ENCODE measurements around the gene ATOH7. TPM values are rescaled to one million over a fixed set of nuclear protein-coding genes. Genes with fewer than 3 reads are reported as not detected.

ATOH7 gene
- total and polyA plus RNA-seq, 2 of the 4 experiments (the other 2 are of a cell fraction), result 0.05 TPM; not detected in 1

DNA sequence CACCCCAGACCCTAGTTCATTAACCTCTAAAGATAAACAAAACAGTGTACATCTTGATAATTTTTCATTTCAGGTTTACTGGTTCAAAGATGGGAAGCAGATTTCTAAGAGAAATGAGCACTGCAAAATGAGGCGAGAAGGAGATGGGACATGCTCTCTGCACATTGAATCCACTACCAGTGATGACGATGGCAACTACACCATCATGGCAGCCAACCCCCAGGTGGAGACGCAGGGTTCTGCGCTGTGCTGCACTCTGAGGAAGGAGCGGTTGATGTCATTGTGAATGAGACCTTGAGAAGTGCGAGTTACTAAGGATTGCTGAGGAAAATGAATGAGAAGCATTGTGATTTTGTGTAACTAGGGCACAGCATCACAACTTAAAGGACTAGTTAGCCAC is 37.6 kb downstream of the ATOH7 start:
- H2AK9ac ChIP-seq (replicated peaks; ENCODE audit: low read depth, low read length, poor library complexity), result peak overlapping the region; percentile 40
- in situ Hi-C loops (cut with MboI; ENCODE audit: low sequenced_read_pairs) (loop anchor here (25.0 kb wide), 1 partner anchor 332 kb away; no protein-coding TSS in a partner anchor), dilution Hi-C loops (cut with HindIII; ENCODE audit: low sequenced_read_pairs, unreplicated experiment) (no loop called here), intact Hi-C loops (cut with micrococcal nuclease) (loop anchor here (5.0 kb wide), 1 partner anchor 337 kb away; no protein-coding TSS in a partner anchor)
- no peak overlapping the region for H3K56ac ChIP-seq (ENCODE audit: extremely low read depth, insufficient read depth, low read length)
- no peak overlapping the region for H3K27ac ChIP-seq (ENCODE audit: insufficient read depth, low read length)
- H3K27me3 ChIP-seq (ENCODE audit: control insufficient read depth, insufficient read depth, low read length), result no peaks in the 10 kb centered on the region
- no peaks in the 10 kb centered on the region; the same call in 1 of the 2 replicates for H3K9me1 ChIP-seq (ENCODE audit: insufficient read depth, low read length)
- H3K4me3 ChIP-seq (ENCODE audit: insufficient read depth, low read depth, low read length), result no peak overlapping the region
- H2AFZ ChIP-seq (replicated peaks; ENCODE audit: low read length, poor library complexity), result no peak overlapping the region
- no peaks in the 10 kb centered on the region for H3K4me1 ChIP-seq (ENCODE audit: control insufficient read depth, insufficient read depth, low read length)
- no peak overlapping the region for H3K9ac ChIP-seq (ENCODE audit: low read depth, low read length)
- H2AK5ac ChIP-seq (ENCODE audit: low read depth, low read length), result no peak overlapping the region
- H4K20me1 ChIP-seq (ENCODE audit: insufficient read depth, low read length), result no peaks in the 10 kb centered on the region
- ChIA-PET POLR2A (ENCODE audit: unreplicated experiment) (no interaction called here), CTCF (no interaction called here)
- ATAC-seq (ENCODE audit: low read depth) (no peak), DNase-seq (no peak)
- H3K79me1 ChIP-seq (ENCODE audit: low read depth in 1 of 2, low read length in 2 of 2), result no peaks in the 10 kb centered on the region
- H2BK5ac ChIP-seq (ENCODE audit: low read depth, low read length, poor library complexity, severe bottlenecking), result no peak overlapping the region
- no peak overlapping the region for H3K18ac ChIP-seq (ENCODE audit: low read depth, low read length)
- no peak overlapping the region for H3K4me2 ChIP-seq (ENCODE audit: low read depth, low read length)
- no peak overlapping the region for H3K23ac ChIP-seq (ENCODE audit: low read depth, low read length)
- H4K5ac ChIP-seq (ENCODE audit: low read depth, low read length), result no peak overlapping the region
- no peak overlapping the region for H3K14ac ChIP-seq (replicated peaks; ENCODE audit: low read depth, low read length)
- no peak overlapping the region for H4K8ac ChIP-seq (ENCODE audit: low read depth in 2 of 2, low read length in 2 of 2)
- H2BK15ac ChIP-seq (ENCODE audit: low read depth, low read length), result no peak overlapping the region
- BruUV-seq (replicated peaks), result no TSS peak
- no peaks in the 10 kb centered on the region; the same call in 1 of the 2 replicates for H3K36me3 ChIP-seq (ENCODE audit: control insufficient read depth, insufficient read depth, low read length)
- H4K91ac ChIP-seq (ENCODE audit: insufficient read depth, low read depth, low read length), result no peak overlapping the region
- H3K4ac ChIP-seq (ENCODE audit: low read depth, low read length), result no peak overlapping the region
- TF ChIP-seq NFE2L2 (IDR thresholded peaks at IDR 0.05; ENCODE audit: low read depth, low read length), result no peak
- TF ChIP-seq SMC3 (IDR thresholded peaks at IDR 0.05; ENCODE audit: low read depth, low read length), result no peak
- no peak for TF ChIP-seq RCOR1 (IDR thresholded peaks at IDR 0.05; ENCODE audit: insufficient replicate concordance, low read length)
- no peak for TF ChIP-seq CEBPB (IDR thresholded peaks at IDR 0.05; ENCODE audit: low read depth, low read length)
- TF ChIP-seq, protein P1, sequence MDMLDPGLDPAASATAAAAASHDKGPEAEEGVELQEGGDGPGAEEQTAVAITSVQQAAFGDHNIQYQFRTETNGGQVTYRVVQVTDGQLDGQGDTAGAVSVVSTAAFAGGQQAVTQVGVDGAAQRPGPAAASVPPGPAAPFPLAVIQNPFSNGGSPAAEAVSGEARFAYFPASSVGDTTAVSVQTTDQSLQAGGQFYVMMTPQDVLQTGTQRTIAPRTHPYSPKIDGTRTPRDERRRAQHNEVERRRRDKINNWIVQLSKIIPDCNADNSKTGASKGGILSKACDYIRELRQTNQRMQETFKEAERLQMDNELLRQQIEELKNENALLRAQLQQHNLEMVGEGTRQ (IDR thresholded peaks at IDR 0.05; ENCODE audit: low read depth, low read length), result no peak
- TF ChIP-seq CHD1 (IDR thresholded peaks at IDR 0.05; ENCODE audit: low read depth, low read length), result no peak
- no peak for TF ChIP-seq POLR2A (IDR thresholded peaks at IDR 0.05; ENCODE audit: low read depth, low read length)
- TF ChIP-seq, protein P2, sequence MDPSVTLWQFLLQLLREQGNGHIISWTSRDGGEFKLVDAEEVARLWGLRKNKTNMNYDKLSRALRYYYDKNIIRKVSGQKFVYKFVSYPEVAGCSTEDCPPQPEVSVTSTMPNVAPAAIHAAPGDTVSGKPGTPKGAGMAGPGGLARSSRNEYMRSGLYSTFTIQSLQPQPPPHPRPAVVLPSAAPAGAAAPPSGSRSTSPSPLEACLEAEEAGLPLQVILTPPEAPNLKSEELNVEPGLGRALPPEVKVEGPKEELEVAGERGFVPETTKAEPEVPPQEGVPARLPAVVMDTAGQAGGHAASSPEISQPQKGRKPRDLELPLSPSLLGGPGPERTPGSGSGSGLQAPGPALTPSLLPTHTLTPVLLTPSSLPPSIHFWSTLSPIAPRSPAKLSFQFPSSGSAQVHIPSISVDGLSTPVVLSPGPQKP (IDR thresholded peaks at IDR 0.05; ENCODE audit: borderline replicate concordance, low read depth, low read length), result no peak
- TF ChIP-seq MAZ (IDR thresholded peaks at IDR 0.05; ENCODE audit: borderline replicate concordance, low read depth, low read length), result no peak
- no peak for TF ChIP-seq BHLHE40 (IDR thresholded peaks at IDR 0.05; ENCODE audit: low read depth, low read length)
- TF ChIP-seq MXI1 (IDR thresholded peaks at IDR 0.05; ENCODE audit: borderline replicate concordance, low read depth, low read length), result no peak
- no peak for TF ChIP-seq RAD21 (IDR thresholded peaks at IDR 0.05; ENCODE audit: low read length)
- TF ChIP-seq, protein P3, sequence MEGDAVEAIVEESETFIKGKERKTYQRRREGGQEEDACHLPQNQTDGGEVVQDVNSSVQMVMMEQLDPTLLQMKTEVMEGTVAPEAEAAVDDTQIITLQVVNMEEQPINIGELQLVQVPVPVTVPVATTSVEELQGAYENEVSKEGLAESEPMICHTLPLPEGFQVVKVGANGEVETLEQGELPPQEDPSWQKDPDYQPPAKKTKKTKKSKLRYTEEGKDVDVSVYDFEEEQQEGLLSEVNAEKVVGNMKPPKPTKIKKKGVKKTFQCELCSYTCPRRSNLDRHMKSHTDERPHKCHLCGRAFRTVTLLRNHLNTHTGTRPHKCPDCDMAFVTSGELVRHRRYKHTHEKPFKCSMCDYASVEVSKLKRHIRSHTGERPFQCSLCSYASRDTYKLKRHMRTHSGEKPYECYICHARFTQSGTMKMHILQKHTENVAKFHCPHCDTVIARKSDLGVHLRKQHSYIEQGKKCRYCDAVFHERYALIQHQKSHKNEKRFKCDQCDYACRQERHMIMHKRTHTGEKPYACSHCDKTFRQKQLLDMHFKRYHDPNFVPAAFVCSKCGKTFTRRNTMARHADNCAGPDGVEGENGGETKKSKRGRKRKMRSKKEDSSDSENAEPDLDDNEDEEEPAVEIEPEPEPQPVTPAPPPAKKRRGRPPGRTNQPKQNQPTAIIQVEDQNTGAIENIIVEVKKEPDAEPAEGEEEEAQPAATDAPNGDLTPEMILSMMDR (conservative IDR thresholded peaks at IDR 0.05; ENCODE audit: low read depth, low read length), result no peak
- TF ChIP-seq RFX5 (IDR thresholded peaks at IDR 0.05; ENCODE audit: low read depth, low read length), result no peak
- TF ChIP-seq MAFK (IDR thresholded peaks at IDR 0.05; ENCODE audit: low read depth, low read length), result no peak
- no peak for TF ChIP-seq FOS (IDR thresholded peaks at IDR 0.05; ENCODE audit: low read depth, low read length)
- H3K9me3 ChIP-seq (ENCODE audit: control insufficient read depth, insufficient read depth, low read length), result no peaks in the 10 kb centered on the region
- 100% methylated on average over 1 of the region's 6 CpGs; no CpG with 5 or more reads in 1 of the 2 experiments for WGBS, 2 experiments (ENCODE audit: extremely low coverage in 2 of 2, insufficient read length in 1 of 2)
- H2BK20ac ChIP-seq (ENCODE audit: low read depth, low read length), result no peak overlapping the region
- H2BK120ac ChIP-seq (ENCODE audit: low read depth, low read length), result no peak overlapping the region

All from IMR-90 (cell line).